Measurements from ENCODE around the gene CTNS. TPM values are rescaled to one million over a fixed set of nuclear protein-coding genes. Genes with fewer than 3 reads are reported as not detected.

The CTNS gene
- total and polyA plus RNA-seq, 8 donors, result 8.7 to 30.6 (median 12.3) TPM

DNA sequence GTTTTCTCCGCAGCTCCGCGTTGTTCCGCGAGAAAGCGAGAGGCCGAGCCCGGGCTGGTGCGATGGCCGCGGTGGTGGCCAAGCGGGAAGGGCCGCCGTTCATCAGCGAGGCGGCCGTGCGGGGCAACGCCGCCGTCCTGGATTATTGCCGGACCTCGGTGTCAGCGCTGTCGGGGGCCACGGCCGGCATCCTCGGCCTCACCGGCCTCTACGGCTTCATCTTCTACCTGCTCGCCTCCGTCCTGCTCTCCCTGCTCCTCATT, 32.5 kb downstream of the CTNS start:
- H3K4me1 ChIP-seq, result peaks cover 26 to 40% of the 10 kb centered on the region in 2 donors
- peak overlapping the region; percentile 98 to 99 for H3K4me3 ChIP-seq
- intact Hi-C loops (cut with DNase I), result no loop called here
- H3K27ac ChIP-seq, result peak overlapping the region; percentile 97 to 98
- TF ChIP-seq, protein P1, sequence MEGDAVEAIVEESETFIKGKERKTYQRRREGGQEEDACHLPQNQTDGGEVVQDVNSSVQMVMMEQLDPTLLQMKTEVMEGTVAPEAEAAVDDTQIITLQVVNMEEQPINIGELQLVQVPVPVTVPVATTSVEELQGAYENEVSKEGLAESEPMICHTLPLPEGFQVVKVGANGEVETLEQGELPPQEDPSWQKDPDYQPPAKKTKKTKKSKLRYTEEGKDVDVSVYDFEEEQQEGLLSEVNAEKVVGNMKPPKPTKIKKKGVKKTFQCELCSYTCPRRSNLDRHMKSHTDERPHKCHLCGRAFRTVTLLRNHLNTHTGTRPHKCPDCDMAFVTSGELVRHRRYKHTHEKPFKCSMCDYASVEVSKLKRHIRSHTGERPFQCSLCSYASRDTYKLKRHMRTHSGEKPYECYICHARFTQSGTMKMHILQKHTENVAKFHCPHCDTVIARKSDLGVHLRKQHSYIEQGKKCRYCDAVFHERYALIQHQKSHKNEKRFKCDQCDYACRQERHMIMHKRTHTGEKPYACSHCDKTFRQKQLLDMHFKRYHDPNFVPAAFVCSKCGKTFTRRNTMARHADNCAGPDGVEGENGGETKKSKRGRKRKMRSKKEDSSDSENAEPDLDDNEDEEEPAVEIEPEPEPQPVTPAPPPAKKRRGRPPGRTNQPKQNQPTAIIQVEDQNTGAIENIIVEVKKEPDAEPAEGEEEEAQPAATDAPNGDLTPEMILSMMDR (IDR thresholded peaks at IDR 0.05), result no peak
- H3K9me3 ChIP-seq, result no peaks in the 10 kb centered on the region
- no peak for DNase-seq
- peaks cover 0 to 13% of the 10 kb centered on the region in 2 donors for H3K36me3 ChIP-seq
- H3K27me3 ChIP-seq, result no peaks in the 10 kb centered on the region
- ATAC-seq, result no peak

DNA sequence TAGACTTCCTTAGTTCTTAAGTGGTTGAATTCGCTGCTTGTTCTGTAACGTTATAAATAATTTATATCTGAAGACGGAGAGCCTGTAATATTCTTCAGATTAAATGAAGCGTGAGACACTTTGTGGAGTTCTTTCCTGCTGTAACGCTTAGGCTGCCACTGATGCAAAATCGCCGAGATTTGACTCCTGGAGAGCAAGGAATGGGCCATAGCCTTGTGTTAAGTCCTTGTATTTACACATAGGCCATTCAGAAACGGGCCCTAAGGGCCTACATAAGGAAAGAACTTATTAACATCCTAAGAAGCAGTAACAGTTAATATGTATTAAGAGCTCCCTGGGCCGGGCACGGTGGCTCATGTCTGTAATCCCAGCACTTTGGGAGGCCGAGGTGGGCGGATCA, 33.0 kb downstream of the CTNS start:
- no peak overlapping the region for H3K27ac ChIP-seq
- intact Hi-C loops (cut with DNase I), result no loop called here
- H3K36me3 ChIP-seq, result peaks cover 0 to 8% of the 10 kb centered on the region in 2 donors
- H3K4me3 ChIP-seq, result peak overlapping the region; percentile 98 to 99
- no peak for DNase-seq
- H3K4me1 ChIP-seq, result peaks cover 26 to 40% of the 10 kb centered on the region in 2 donors
- H3K27me3 ChIP-seq, result no peaks in the 10 kb centered on the region
- no peak for ATAC-seq
- TF ChIP-seq, protein P1 (IDR thresholded peaks at IDR 0.05), result no peak
- H3K9me3 ChIP-seq, result no peaks in the 10 kb centered on the region

DNA sequence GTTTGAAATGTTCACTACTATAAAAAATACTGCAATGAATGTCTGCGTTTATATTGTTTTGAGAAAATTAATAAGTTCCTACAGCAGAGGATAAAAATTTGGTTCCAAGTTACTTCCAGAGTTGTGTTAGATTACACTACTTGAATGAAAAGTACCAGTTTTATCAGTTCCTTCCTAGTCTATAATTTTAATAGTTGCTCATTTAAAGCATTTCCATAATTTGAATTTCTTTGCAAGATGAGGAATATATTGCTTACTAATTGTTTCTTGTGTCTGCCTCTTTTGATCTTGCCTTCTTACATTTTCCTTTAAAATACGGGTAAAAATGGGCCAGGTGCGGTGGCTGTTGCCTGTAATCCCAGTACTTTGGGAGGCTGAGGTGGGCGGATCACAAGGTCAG, 36.0 kb downstream of the CTNS start:
- intact Hi-C loops (cut with DNase I), result no loop called here
- ATAC-seq (no peak), DNase-seq (no peak)
- H3K4me3 ChIP-seq, result no peak overlapping the region
- peaks cover 14 to 20% of the 10 kb centered on the region in 2 donors for H3K4me1 ChIP-seq
- TF ChIP-seq, protein P1 (IDR thresholded peaks at IDR 0.05), result no peak
- no peaks in the 10 kb centered on the region for H3K9me3 ChIP-seq
- H3K36me3 ChIP-seq, result no peaks in the 10 kb centered on the region
- H3K27ac ChIP-seq, result no peak overlapping the region
- H3K27me3 ChIP-seq, result peaks cover 0 to 7% of the 10 kb centered on the region in 2 donors

DNA sequence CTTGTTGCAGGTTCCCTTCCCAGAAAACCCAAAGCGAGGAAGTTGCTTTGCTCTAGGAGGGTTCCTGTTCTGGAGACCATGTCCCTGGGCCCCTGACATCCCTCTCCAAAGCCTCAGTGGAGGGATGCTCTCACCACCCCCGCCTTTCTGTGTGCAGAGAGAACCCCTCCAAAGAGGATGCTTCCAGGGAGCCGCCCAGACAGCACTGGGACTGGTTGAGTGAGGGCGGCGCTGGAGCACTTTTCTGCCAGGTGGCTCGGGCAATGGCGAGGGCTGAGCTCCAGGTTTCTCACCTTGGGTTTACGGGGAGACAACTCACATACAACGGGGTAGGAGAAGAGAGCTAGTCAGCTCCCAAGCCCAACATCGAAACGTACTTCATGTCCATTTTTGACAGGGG, 39.3 kb downstream of the CTNS start:
- TF ChIP-seq, protein P1 (IDR thresholded peaks at IDR 0.05), result no peak
- intact Hi-C loops (cut with DNase I), result no loop called here
- no peak for ATAC-seq
- Histone ChIP-seq H3K9me3 (no peaks in the 10 kb centered on the region), H3K27ac (no peak overlapping the region), H3K4me3 (no peak overlapping the region), H3K27me3 (peaks cover 0 to 27% of the 10 kb centered on the region in 2 donors), H3K4me1 (no peaks in the 10 kb centered on the region), H3K36me3 (no peaks in the 10 kb centered on the region)
- no peak for DNase-seq

DNA sequence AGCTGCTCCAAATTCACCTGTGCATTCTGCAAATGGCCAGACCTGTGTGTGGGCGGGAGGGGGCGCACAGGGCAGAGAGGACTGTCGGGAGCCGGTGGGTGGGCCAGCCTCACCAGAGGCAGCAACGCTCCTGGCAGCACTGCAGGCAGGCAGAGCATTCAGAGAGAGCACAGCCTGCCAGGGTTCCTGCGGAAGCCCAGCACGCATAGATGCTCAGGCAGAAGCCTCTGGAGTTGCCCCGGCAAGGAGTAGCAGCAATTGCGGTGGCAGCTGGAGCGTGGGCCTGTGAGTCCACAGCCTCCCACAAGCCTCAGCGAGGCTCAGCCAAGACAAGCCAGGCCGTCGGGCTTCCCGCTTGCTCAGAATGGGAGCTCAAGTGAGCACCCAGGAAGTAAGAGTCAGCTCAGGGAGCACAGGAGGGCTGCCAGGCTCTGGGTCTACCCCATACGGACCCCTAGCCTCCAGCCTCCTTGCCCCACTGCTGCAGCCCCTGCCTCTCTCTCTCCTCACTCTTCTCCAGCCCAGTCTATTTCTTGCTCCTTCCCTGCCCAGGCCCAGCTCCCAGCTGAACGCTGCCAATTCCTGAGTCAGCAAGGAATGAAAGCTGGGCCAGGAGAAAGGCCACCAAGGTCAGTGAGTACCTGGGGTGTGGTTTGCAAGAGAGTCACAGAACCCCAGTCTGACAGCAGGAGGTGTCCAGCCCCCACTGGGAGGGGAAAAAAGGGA, 41.7 kb downstream of the CTNS start:
- TF ChIP-seq, protein P1 (IDR thresholded peaks at IDR 0.05), result no peak

More for the DNA sequence above, 41.7 kb downstream of the CTNS start:
- no peaks in the 10 kb centered on the region for H3K9me3 ChIP-seq
- peaks cover 0 to 6% of the 10 kb centered on the region in 2 donors for H3K4me1 ChIP-seq
- no peak overlapping the region for H3K27ac ChIP-seq
- peak; percentile 15 for ATAC-seq
- intact Hi-C loops (cut with DNase I), result no loop called here
- H3K27me3 ChIP-seq, result peaks cover 0 to 50% of the 10 kb centered on the region in 2 donors
- no peaks in the 10 kb centered on the region for H3K36me3 ChIP-seq
- DNase-seq, result no peak
- no peak overlapping the region for H3K4me3 ChIP-seq
